HepG2 (cell line): Measurements from ENCODE around the gene SMIM30. TPM values are rescaled to one million over a fixed set of nuclear protein-coding genes. Genes with fewer than 3 reads are reported as not detected.

ENCODE experiments used
- ATM ChIP-seq: fragments of 450-650 bp; IDR thresholded peaks from 2 replicates; pipeline ENCODE4 v1.7.1; 2017; ENCODE audit warnings: mild to moderate bottlenecking, borderline replicate concordance
- DNMT3B ChIP-seq: conservative IDR thresholded peaks from 2 replicates; pipeline ENCODE4 v1.6.1; 2016; ENCODE audit warnings: missing biosample characterization, control low read depth
- FOXK2 ChIP-seq: fragments of 450-650 bp; IDR thresholded peaks from 2 replicates; pipeline ENCODE4 v1.6.1; 2016
- ISX ChIP-seq: sonication (generic); formaldehyde crosslinking; conservative IDR thresholded peaks from 2 replicates; pipeline ENCODE4 v1.5.0; 2020; ENCODE audit warnings: missing genetic modification reagents
- MIER2 ChIP-seq: IDR thresholded peaks from 2 replicates; pipeline ENCODE4 v1.6.1; 2016; ENCODE audit warnings: missing biosample characterization, missing genetic modification reagents
- MYPOP ChIP-seq: sonication (generic); formaldehyde crosslinking; IDR thresholded peaks from 2 replicates; pipeline ENCODE4 v1.8.1; 2023; ENCODE audit warnings: mild to moderate bottlenecking, moderate library complexity, missing genetic modification reagents
- NFAT5 ChIP-seq: sonication (generic); formaldehyde crosslinking; IDR thresholded peaks from 2 replicates; pipeline ENCODE4 v1.4.0; 2020; ENCODE audit warnings: missing genetic modification reagents
- NKX3-1 ChIP-seq: sonication (generic); formaldehyde crosslinking; IDR thresholded peaks from 2 replicates; pipeline ENCODE4 v1.5.0; 2020; ENCODE audit warnings: missing genetic modification reagents
- NR2F1 ChIP-seq, 2 experiments: fragments of 450-650 bp in 1 of 2; formaldehyde crosslinking in 1 of 2; IDR thresholded peaks; 2 replicates each; pipeline versions ENCODE4 v1.5.0 to v1.6.1; 2016 to 2020; ENCODE audit warnings: mild to moderate bottlenecking in 1 of 2, missing compliant biosample characterization in 1 of 2, missing genetic modification reagents in 1 of 2, moderate library complexity in 1 of 2
- RARG ChIP-seq: sonication (generic); formaldehyde crosslinking; IDR thresholded peaks from 2 replicates; pipeline ENCODE4 v1.4.0; 2020; ENCODE audit warnings: low read depth, mild to moderate bottlenecking, missing genetic modification reagents
- XRCC5 ChIP-seq: fragments of 200-400 bp; formaldehyde crosslinking; optimal IDR thresholded peaks from 2 replicates; pipeline ENCODE3; 2017; ENCODE audit warnings: mild to moderate bottlenecking, low read length
- YEATS4 ChIP-seq: sonication (generic); formaldehyde crosslinking; IDR thresholded peaks from 2 replicates; pipeline ENCODE4 v1.4.0; 2020; ENCODE audit warnings: missing genetic modification reagents, borderline replicate concordance
- ZBTB46 ChIP-seq: sonication (generic); formaldehyde crosslinking; IDR thresholded peaks from 2 replicates; pipeline ENCODE4 v1.4.0; 2020; ENCODE audit warnings: mild to moderate bottlenecking, missing genetic modification reagents, borderline replicate concordance
- ZBTB8A ChIP-seq: sonication (generic); formaldehyde crosslinking; IDR thresholded peaks from 2 replicates; pipeline ENCODE4 v1.4.0; 2020; ENCODE audit warnings: mild to moderate bottlenecking, low read depth, missing genetic modification reagents, borderline replicate concordance
- ZFP1 ChIP-seq: IDR thresholded peaks from 2 replicates; pipeline ENCODE4 v1.6.1; 2016
- ZNF124 ChIP-seq: sonication (generic); formaldehyde crosslinking; IDR thresholded peaks from 2 replicates; pipeline ENCODE4 v1.4.0; 2020; ENCODE audit warnings: missing genetic modification reagents
- ZNF160 ChIP-seq: sonication (generic); formaldehyde crosslinking; IDR thresholded peaks from 2 replicates; pipeline ENCODE4 v1.8.0; 2022; ENCODE audit warnings: mild to moderate bottlenecking, inconsistent platforms, missing genetic modification reagents
- ZNF207 ChIP-seq: fragments of 450-650 bp; IDR thresholded peaks from 2 replicates; pipeline ENCODE4 v1.6.1; 2016; ENCODE audit warnings: antibody characterized with exemption, borderline replicate concordance
- ZNF414 ChIP-seq: sonication (generic); formaldehyde crosslinking; IDR thresholded peaks from 2 replicates; pipeline ENCODE4 v1.5.0; 2020; ENCODE audit warnings: missing genetic modification reagents
- ZNF652 ChIP-seq: IDR thresholded peaks from 2 replicates; pipeline ENCODE4 v1.6.1; 2016; ENCODE audit warnings: low read depth, borderline replicate concordance
- ZNF670 ChIP-seq: sonication (generic); formaldehyde crosslinking; IDR thresholded peaks from 2 replicates; pipeline ENCODE4 v1.8.0; 2022; ENCODE audit warnings: mild to moderate bottlenecking, missing genetic modification reagents, borderline replicate concordance
- polyA plus RNA-seq, 8 experiments: library from polyadenylated mRNA; depleted of rRNA in 3 of 8; stranded (reverse) in 7 of 8; unstranded in 1 of 8; fragments of >200 nt; fragmentation: Illumina TruSeq in 4 of 8; extraction: Trizol in 4 of 8; gene quantifications; 2 replicates each; pipeline versions ENCODE4 v1.2.1 to v1.2.3, GENCODE V29; 2011 to 2016; ENCODE audit warnings: low read depth in 4 of 8, missing spikeins in 1 of 8, mixed read lengths in 1 of 8; ENCODE audit not compliant: insufficient read depth in 1 of 8
- total RNA-seq, 5 experiments: library from RNA; depleted of rRNA; stranded (reverse); fragments of >200 nt; fragmentation: Illumina TruSeq; extraction: Trizol; gene quantifications; 2 replicates each; pipeline ENCODE4 v1.2.3, GENCODE V29; 2016; ENCODE audit warnings: low read depth in 1 of 5

The SMIM30 gene
- total and polyA plus RNA-seq, 2 of the 13 experiments (the other 11 are each of a cell fraction or from before 2014, with no cell fraction given) = 23.5 to 25.2 TPM

- TF ChIP-seq NFAT5 (CRISPR knock-in tag) = no peak
- peak; percentile 43 for TF ChIP-seq XRCC5
- TF ChIP-seq NKX3-1 = no peak
- TF ChIP-seq ISX (CRISPR knock-in tag) = no peak
- TF ChIP-seq MYPOP (CRISPR knock-in tag) = peak; percentile 34; the same call in 1 of the 2 replicates
- no peak for TF ChIP-seq ZBTB46 (CRISPR knock-in tag)
- 0 out of 2 replicates have a peak, but pooled peaks have one; percentile 21 for TF ChIP-seq ZNF124 (CRISPR knock-in tag)
- no peak for TF ChIP-seq ZBTB8A
- no peak for TF ChIP-seq ZNF670 (CRISPR knock-in tag)
- TF ChIP-seq ATM = no peak
- no peak for TF ChIP-seq RARG
- 0 out of 2 replicates have a peak, but pooled peaks have one; percentile 26 for TF ChIP-seq MIER2 (CRISPR knock-in tag)
- no peak for TF ChIP-seq DNMT3B (CRISPR knock-in tag)
- 0 out of 2 replicates have a peak, but pooled peaks have one; percentile 48 for TF ChIP-seq ZNF414 (CRISPR knock-in tag)
- peak in 1 of 2 experiments; percentile 42; a peak in 1 of 4 replicates for TF ChIP-seq NR2F1 (CRISPR knock-in tag; IDR thresholded peaks at IDR 0.05)
- no peak for TF ChIP-seq FOXK2
- TF ChIP-seq ZNF652 (CRISPR knock-in tag) = no peak
- TF ChIP-seq YEATS4 (CRISPR knock-in tag) = no peak; the same call in 1 of the 2 replicates
- no peak for TF ChIP-seq ZNF207
- TF ChIP-seq ZFP1 (CRISPR knock-in tag) = no peak
- peak; percentile 53; the same call in 1 of the 2 replicates for TF ChIP-seq ZNF160 (CRISPR knock-in tag)
Observed at GRCh38 chr7:113118074-113118959, at the start of gene SMIM30 (continued).
